Inflammatory macrophage treated with lipopolysaccharide for 4 hours (primary cell): Measurements from ENCODE around the gene ASPN.

ENCODE experiments used
- DNase-seq: peaks from one replicate; pipeline ENCODE4 v3.0.0-alpha.2; 2020

Gene ASPN

DNA sequence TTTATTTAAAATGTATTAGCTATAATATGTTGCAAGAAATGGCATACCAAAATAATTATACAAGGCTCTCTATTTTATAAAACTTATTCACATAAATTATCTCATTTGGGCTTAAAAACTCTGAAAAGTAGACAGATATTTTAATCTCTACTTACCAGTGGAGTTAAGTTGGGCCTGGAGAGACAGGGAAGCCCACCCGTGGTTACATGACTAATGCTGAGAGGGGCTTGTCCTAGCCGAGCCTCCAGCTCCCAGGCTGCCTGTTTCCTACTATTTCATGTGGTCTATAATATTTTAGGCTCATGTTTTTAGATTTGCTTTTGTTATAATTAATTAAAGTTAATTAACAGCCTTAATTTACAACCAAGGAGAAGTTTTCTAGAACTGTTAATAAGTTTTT lies 20.9 kb upstream of the ASPN start:
- DNase-seq = no peak

- peak; percentile 46 for DNase-seq
Observed at GRCh38 chr9:92501671-92502393, 19.5 kb upstream of the ASPN start.

- DNase-seq = no peak
Observed at GRCh38 chr9:92500725-92501124, 18.4 kb upstream of the ASPN start.

DNA sequence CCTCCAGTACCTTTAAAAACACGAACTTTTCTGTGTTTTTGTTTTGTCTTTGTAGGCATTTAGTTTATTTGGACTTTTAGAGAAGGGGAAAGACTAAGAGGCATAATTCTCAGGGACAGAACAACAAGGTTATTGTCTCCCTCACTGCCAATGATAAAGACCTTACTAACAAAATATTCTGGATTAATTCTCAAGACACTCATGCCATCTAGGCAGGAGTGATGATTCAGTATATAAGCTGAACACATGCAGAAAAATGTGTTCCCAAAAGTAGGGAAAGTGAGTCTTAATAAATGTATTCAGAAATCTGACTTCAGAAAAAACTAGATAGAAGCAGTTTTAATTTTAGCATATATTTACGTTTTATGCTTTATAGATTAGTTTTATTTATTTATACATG lies 17.4 kb upstream of the ASPN start:
- DNase-seq = no peak

DNA sequence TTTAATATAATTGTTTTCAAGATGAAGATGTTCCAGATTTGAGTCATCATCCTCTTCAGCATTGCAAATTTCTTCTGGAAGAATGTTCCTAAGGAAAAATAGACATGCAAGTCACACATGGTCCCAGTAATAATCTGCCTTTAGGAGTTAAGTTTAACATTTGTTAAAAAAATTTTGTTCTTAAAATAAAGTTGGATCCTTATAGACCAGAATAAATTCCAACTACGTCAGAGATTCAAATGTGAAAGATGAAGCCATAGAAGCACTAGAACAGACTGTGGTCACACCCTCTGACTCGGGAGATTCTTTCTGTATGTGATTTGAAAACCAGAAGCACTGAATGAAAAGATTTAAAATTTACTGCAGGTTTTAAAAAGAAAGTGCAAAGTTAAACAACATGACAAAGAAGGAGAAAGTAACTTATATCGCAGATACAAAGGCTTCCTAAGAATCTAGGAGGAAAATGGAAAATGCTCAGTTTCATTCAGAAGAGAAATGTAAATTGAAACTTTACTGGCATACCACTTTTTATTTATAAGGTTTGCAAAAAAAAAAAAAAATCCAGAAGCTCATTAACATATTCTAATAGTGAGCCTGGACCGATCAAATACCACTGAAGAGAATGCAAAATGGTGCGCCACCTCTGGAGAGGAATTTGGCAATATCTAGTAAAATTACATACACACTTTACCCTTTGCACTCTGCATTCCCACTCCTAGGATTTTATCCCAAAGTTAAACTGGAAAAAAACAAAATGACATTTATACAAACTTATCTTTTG lies 14.3 kb upstream of the ASPN start:
- no peak for DNase-seq

GRCh38 chr9:92494856-92495255 lies 12.6 kb upstream of the ASPN start:
- no peak for DNase-seq

DNA sequence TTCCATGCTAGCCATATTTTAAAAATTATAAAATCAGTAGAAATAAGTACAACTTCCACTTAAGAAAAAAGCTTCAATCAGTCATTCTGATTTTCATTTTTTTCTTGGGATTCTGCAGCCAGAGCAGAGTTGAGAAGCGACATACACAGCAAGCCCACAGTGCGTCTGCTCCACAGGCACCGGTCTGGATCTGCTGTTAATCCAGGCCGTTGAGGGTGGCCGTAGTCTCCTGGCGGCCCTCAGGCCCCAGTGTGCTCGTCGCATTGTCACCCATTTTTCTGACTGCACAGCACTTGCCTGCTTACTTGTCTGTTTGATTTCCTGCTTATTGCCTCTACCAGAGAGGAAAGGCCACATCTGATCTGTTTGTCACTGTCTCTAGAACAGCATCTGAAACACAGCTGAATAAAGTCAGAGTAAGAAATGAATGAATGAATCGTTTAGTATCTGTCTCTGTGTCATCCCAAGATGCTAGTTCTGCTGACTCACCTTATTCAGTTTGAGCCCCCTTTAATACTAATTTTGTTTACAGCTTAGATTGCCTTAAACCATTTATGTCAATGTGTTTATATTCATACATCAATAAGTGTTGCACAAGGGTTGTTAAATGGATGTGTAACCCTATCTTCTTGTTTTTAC lies 11.6 kb upstream of the ASPN start:
- no peak for DNase-seq

GRCh38 chr9:92492781-92493401 lies 10.6 kb upstream of the ASPN start:
- DNase-seq = no peak

GRCh38 chr9:92488681-92489550 lies 6.6 kb upstream of the ASPN start:
- no peak for DNase-seq

GRCh38 chr9:92486371-92486770 lies 4.1 kb upstream of the ASPN start:
- peak; percentile 13 for DNase-seq

GRCh38 chr9:92484563-92484962 lies 2.3 kb upstream of the ASPN start:
- no peak for DNase-seq

GRCh38 chr9:92483627-92484545 lies 1.6 kb upstream of the ASPN start:
- no peak for DNase-seq

GRCh38 chr9:92482805-92483204 lies 499 bp upstream of the ASPN start:
- DNase-seq = no peak

DNA sequence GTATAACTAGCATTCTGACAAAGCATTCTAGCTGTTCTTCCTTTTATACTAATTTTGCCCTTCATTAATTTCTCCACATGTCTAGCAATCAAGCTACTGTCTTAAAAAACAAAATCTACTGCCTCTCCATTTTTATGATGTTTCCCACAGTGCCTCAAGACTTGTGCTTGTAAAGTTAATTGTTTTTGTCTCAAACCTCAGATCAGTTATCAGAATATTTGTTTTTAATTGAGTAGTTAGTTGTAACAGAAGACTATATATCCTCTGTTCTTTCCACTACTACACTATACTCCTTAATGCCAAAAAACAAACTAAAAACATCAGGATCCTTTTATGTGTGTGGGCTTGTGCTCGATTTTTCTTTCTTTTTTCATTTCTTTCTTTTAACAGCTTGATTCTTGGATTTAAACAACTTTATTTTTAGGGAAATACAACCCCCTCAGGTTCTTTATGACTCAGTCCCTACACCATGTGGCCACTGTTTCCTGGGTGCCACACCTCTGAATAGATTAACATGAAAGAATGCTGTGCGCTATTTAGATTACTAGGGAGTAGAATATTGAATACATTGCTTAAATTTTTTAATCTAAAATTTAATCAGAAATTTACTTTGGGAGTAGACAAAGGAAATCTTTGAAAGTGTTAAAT lies 1.2 kb downstream of the ASPN start:
- peak; percentile 4 for DNase-seq

DNA sequence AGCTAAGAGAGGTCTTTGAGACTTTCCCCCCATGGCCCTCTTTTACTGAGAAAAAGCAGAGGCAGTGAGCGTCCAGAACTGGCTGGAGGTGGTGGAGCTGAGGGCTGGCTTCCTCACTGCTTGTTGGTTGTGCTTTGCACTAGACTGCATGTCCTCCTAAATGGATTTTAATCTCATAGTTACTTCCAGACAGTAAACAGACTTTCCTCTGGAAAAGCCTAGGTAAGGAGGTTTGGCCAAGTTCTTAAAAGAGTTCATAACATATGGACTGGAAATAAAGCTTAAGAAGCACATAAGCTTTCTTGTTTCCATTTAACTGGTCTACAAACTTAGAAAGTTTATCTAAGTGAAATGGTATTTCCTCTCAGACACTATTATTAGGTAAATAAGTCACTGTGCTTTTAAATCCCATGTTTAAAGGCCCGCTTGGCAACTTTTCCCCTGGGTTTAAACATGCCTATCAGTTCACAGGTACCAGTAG lies 2.0 kb downstream of the ASPN start:
- DNase-seq = no peak

DNA sequence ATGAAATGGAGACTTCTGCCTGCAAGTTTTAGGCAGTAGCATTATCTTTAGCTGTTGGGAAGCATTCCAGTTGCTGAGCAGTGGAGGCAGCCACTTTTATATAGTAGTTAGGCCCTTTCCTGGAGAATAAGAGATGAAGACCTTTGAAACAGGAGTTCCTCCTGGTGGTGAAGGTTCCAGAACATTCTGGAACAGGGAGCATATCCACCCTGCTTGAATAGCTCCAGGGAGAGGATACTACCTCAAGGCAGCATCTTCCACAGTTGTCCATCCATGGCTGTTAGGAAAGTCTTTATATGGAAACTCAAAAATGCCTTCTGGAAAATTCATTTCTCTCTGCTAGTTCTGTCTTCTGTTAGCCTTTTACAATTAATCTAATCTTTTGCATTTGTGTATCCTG lies 3.0 kb downstream of the ASPN start:
- DNase-seq = no peak

DNA sequence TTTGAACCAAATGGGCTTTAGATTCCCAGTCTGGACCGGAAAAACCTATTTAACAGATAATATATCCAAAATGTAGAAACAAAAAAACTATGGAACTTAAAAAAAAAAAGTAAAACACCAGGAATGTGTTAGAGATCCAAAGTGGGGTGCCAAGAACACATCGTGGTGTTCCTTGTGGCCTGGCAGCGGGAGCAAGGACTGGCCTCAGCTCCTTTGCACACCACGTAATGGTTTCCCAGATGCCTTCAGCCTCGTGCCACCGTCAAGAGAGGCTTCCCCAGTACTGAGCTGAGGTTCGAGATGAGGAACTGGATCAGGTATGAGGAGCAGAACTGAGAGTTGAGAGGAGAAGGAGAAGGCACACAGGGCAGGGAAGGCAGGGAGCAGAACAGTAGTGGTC lies 3.5 kb downstream of the ASPN start:
- no peak for DNase-seq

DNA sequence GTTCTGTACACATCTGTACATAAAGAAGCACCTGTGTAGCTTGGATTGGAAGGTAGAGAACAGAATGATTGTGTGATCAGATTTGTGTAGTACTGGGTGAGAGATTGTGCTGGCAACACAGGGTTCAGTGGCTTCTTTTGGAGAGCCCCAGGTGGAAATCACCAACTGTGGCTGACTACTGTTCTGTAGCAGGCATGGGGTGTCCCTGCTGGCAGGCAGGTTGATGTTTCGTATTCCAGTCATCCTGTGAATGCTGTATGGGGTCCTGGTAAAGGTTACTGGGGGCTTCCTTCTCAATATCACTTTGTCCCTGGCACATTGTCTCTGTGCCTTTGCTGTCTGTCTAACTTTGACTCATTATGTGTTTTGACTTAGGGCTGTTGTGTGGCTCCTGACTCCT lies 5.3 kb downstream of the ASPN start:
- DNase-seq = no peak

- no peak for DNase-seq
Observed at GRCh38 chr9:92474587-92474986, 7.7 kb downstream of the ASPN start.

DNA sequence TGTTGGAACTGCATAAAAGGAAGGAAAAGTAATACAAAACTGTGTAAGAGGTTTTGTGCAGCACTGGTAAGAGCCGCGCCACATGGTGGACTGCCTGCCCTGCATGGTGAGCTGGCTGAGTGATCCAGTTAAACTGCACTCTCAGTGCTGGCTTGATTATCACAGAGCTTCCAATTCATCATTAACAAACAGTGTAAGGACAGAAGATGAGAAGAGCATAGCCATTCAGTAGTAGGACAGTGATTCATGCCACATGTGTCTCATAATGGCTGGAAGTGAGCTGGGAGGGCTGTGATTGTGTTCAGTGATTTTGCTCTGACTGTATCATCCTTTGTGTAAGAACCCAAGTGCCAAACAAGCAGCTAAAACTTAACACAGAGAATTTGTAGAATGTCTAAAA lies 14.1 kb downstream of the ASPN start:
- DNase-seq = no peak

DNA sequence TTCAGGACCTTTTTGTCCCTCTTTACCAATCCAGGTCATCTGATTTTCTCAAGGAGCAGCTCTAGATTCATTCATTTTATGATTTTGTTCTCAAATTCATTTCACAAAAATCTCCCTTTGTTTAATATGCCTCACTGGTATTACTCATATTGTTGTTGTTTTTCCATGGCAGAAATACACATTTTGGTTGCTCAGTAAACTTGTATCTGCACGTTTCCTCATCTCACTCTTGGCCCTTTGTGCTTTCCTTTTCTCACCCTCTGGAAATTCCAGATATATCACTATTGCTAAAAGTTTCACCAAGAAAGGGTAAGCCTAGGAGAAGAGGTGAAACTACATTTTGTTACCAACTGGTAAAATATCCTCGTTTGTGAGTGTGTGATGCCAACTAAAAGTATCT lies 14.8 kb downstream of the ASPN start:
- DNase-seq = no peak
